BJ (cell line): ENCODE data around the gene CLMP. TPM values are rescaled to one million over a fixed set of nuclear protein-coding genes. Genes with fewer than 3 reads are reported as not detected.

Experiments used
- CTCF ChIA-PET: fragments of 350-600 bp; formaldehyde crosslinking; extraction: SDS; loops from one replicate; lab custom pipeline; 2021; ENCODE audit warnings: antibody characterized with exemption, inconsistent platforms; lab: Yijun Ruan, JAX
- POLR2A ChIA-PET: fragments of 300-600 bp; sonication (Branson Sonifier 250); formaldehyde crosslinking; extraction: SDS; loops from one replicate; lab custom pipeline; 2021; ENCODE audit warnings: antibody characterized with exemption; lab: Charles Lee
- DNase-seq: peaks from one replicate; pipeline ENCODE4 v3.0.0-alpha.2; 2011; ENCODE audit warnings: low read depth
- H3K27me3 ChIP-seq: 2 replicates; pipeline ENCODE4 v1.6.0; 2011; ENCODE audit warnings: low read length; ENCODE audit not compliant: control insufficient read depth, insufficient read depth
- H3K36me3 ChIP-seq: 2 replicates; pipeline ENCODE4 v1.5.1; 2011; ENCODE audit warnings: low read length; ENCODE audit not compliant: control insufficient read depth, insufficient read depth
- H3K4me3 ChIP-seq: 2 replicates; pipeline ENCODE4 v1.5.1; 2011; ENCODE audit warnings: low read depth, mild to moderate bottlenecking, control low read depth, low read length
- polyA minus RNA-seq: library from RNA; depleted of rRNA, polyadenylated mRNA; stranded (reverse); fragments of >200 nt; gene quantifications from 2 replicates; pipeline ENCODE4 v1.2.3, GENCODE V29; 2011; rRNA and poly(A)+ RNA removed
- polyA plus RNA-seq: library from polyadenylated mRNA; depleted of rRNA; stranded (reverse); fragments of >200 nt; gene quantifications from 2 replicates; pipeline ENCODE4 v1.2.3, GENCODE V29; 2011; rRNA removed
- TF ChIP-seq, protein P1 (sequence below): IDR thresholded peaks from 2 replicates; pipeline ENCODE4 v1.5.1; 2011; ENCODE audit warnings: low read depth, mild to moderate bottlenecking, control low read depth, inconsistent platforms, low read length, moderate library complexity; ENCODE audit not compliant: insufficient read depth

Gene CLMP, protein sequence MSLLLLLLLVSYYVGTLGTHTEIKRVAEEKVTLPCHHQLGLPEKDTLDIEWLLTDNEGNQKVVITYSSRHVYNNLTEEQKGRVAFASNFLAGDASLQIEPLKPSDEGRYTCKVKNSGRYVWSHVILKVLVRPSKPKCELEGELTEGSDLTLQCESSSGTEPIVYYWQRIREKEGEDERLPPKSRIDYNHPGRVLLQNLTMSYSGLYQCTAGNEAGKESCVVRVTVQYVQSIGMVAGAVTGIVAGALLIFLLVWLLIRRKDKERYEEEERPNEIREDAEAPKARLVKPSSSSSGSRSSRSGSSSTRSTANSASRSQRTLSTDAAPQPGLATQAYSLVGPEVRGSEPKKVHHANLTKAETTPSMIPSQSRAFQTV
- 174 and 219 TPM in 2 replicates for polyA plus RNA-seq
- 192 and 295 TPM in 2 replicates for polyA minus RNA-seq

DNA sequence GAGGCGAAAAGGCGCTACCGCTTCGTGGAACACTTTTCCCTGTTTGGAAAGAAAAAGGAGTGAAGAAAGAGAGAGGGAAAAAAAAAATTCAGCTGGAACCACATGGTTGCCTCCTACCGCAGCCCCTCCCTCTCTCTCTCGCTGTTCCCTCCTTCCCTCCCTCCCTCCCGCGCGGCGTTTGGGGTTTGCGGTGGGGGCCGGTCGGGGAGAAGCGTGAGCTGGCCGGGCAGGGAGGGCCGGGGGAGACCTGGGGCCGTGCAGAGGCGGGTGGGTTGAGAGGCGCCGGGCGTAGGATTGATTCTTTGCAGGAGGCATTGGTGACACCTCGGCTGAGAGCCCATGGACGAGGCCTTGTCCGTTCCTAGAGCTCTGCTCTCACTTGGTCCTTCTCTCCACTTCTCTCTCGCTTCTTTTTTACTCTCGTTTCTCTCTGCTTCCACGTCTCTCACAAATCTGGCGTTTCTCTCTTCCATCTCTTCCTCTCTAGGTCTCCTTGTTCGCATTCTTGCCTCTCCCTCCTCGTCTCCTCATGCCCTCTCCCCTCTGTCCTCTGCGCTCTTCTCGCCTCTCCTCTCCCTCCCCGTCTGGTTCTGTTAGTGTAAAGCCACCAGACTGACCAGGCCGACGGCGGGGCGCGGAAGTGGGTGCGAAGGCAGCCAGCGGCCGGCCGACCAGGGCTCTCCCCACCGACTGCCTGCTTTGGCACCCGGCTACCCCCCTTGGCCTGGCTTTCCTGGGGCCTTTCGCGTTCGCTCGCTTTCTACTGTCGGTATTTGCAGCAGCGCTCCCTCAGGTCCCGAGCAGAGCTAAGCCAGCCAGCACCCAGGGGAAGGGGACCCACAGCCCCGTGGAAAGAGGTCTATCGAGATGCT lies at the start of gene CLMP:
TSS of gene CLMP (minus strand) at position 61 of the 872 bp plus-strand sequence. CDS start 308 bp downstream, outside the sequence.
- no peak for DNase-seq
- H3K27me3 ChIP-seq = no peaks in the 10 kb centered on the region
- POLR2A ChIA-PET = interaction anchor here (0.6 to 1.0 kb wide), 3 partner anchors 16 to 45 kb away, joined by 3 to 5 read pairs (median 4); no protein-coding TSS in a partner anchor
- CTCF ChIA-PET = interaction anchor here (0.6 to 1.4 kb wide), 4 partner anchors 20 to 1044 kb away, joined by 3 to 4 read pairs (median 3); no protein-coding TSS in a partner anchor
- H3K36me3 ChIP-seq = 0 out of 2 replicates have a peak, but pooled peaks cover 2% of the 10 kb centered on the region
- H3K4me3 ChIP-seq = peak within 1 kb of the TSS; percentile 71
- TF ChIP-seq, protein P1, sequence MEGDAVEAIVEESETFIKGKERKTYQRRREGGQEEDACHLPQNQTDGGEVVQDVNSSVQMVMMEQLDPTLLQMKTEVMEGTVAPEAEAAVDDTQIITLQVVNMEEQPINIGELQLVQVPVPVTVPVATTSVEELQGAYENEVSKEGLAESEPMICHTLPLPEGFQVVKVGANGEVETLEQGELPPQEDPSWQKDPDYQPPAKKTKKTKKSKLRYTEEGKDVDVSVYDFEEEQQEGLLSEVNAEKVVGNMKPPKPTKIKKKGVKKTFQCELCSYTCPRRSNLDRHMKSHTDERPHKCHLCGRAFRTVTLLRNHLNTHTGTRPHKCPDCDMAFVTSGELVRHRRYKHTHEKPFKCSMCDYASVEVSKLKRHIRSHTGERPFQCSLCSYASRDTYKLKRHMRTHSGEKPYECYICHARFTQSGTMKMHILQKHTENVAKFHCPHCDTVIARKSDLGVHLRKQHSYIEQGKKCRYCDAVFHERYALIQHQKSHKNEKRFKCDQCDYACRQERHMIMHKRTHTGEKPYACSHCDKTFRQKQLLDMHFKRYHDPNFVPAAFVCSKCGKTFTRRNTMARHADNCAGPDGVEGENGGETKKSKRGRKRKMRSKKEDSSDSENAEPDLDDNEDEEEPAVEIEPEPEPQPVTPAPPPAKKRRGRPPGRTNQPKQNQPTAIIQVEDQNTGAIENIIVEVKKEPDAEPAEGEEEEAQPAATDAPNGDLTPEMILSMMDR = no peak

DNA sequence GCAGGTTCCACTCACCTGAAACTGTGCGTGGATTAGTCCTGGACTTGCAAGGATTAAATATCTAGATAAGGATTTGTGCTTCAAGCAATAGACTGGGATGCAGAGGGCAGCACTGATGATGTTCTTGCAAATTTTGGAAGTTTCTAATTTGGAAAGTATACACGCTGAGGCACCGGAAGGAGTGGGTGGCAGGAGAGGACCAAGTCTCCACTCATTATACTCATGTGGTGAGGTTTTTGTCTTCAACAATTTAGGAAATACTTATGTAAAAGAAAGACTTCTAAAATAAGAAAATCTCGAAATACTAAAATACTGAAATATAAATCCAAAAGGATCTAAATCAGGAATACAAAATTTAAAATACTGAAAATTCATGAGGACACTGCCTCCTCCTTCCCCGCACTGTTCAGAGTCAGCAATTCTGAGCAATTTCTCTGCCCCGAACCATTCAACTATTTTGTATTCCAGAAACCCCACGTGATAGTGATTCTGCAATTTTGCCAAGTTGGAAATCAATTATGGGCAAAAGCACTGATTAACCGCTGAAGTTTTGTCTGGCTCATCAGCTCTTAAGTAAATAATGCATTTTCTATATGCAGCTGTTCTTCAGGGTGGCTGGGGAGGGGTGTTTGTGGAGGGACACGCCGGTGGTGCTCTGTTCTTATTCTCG lies 47.0 kb upstream of the CLMP start:
- no peaks in the 10 kb centered on the region for H3K36me3 ChIP-seq
- DNase-seq = no peak
- POLR2A ChIA-PET = no interaction called here
- TF ChIP-seq, protein P1 = no peak
- no peak overlapping the region for H3K4me3 ChIP-seq
- no peaks in the 10 kb centered on the region for H3K27me3 ChIP-seq
- CTCF ChIA-PET = interaction anchor here (0.6 to 7.0 kb wide), 8 partner anchors 10 to 140 kb away, joined by 3 to 96 read pairs (median 3); no protein-coding TSS in a partner anchor

DNA sequence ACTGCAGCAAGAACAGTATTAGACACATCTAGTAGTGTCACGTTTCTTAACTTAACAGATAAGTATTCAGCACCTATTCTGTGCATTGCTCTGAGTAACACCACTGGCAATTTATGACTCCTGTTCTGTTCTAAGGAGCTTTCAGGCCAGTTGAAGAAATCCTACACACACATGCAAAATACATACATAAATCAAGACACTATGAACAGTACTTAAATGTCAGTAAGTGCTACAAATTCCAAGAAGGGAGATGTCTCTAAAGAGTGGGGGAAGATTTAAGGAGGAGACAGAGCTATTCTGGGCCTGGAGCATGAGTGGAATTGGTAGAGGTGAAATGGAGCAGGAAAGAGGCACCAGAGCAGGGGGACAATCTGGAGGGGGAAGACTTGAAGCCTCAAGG lies 46.2 kb upstream of the CLMP start:
- CTCF ChIA-PET = interaction anchor here (0.8 to 1.7 kb wide), 6 partner anchors 9 to 140 kb away, joined by 3 to 4 read pairs (median 3); no protein-coding TSS in a partner anchor
- POLR2A ChIA-PET = interaction anchor here (0.6 kb wide), 1 partner anchor 10 kb away, joined by 3 read pairs; no protein-coding TSS in a partner anchor
- TF ChIP-seq, protein P1 = no peak
- no peak for DNase-seq
- H3K36me3 ChIP-seq = no peaks in the 10 kb centered on the region
- H3K27me3 ChIP-seq = no peaks in the 10 kb centered on the region
- no peak overlapping the region for H3K4me3 ChIP-seq

DNA sequence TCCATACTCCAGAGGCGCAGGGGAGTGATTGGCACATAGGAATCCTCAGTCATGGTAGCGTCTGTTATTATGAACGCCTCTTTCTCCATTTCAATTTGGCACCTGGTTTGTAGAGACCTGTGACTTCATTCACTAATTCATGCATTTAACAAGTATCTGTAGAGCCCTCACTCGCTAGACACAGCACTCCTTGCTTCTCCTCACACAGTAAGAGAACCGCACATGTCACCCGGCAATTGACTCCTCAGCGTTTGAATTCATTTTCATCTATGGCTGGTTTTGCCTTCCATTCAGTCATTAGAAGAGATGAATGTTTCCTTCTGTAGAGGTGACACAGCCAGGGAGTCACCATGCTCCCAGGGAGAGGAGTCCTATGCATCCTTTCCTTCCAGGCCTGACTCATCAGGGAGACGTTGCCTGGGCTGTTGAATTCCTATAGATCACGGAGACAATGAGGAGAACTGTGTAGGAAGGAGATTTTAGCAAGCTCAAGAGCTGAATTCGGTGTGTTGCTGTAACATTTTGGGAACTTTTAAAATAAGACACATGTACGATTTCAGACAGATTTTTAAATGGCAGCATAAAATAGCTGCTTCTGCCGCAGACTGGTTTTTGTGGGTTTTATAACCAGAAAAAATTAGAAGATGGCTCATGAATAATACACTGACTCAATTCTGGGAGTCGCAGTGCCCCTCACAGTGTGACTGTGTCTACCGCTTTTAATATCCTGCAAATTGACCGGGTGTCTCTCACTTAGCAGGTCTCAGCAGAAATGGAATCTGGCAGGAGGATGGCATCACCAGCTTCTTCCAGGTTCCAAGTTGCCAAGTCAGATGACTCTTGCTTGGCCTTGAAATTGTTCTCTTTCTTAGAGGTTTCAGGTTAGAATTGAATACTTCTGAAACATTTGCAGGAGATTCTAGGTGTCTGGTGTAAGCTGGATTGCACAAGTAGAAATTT lies 44.4 kb upstream of the CLMP start:
- no peak overlapping the region for H3K4me3 ChIP-seq
- no peak for DNase-seq
- no peaks in the 10 kb centered on the region for H3K27me3 ChIP-seq
- ChIA-PET POLR2A (no interaction called here), CTCF (interaction anchor here (0.6 to 1.8 kb wide), 11 partner anchors 8 to 202 kb away, joined by 3 to 8 read pairs (median 4); no protein-coding TSS in a partner anchor)
- no peaks in the 10 kb centered on the region for H3K36me3 ChIP-seq
- TF ChIP-seq, protein P1 = no peak
